IPS-18c (cell line): ENCODE results near the gene FAM13C.
"Not testable (repeated sequence)": the region's sequence is repeated elsewhere in the genome, so short reads cannot be mapped to it uniquely, and the experiment has no call there.

ENCODE experiments used
- H3K4me3 ChIP-seq: 2 replicates; pipeline ENCODE4 v1.7.0; 2013; ENCODE audit warnings: low read depth, mild to moderate bottlenecking, low read length, moderate library complexity; ENCODE audit not compliant: insufficient read depth
- H3K9me3 ChIP-seq: one replicate; pipeline ENCODE4 v1.6.1; 2013; ENCODE audit warnings: mild to moderate bottlenecking, low read length, moderate library complexity; ENCODE audit not compliant: control insufficient read depth, insufficient read depth

Gene FAM13C

DNA sequence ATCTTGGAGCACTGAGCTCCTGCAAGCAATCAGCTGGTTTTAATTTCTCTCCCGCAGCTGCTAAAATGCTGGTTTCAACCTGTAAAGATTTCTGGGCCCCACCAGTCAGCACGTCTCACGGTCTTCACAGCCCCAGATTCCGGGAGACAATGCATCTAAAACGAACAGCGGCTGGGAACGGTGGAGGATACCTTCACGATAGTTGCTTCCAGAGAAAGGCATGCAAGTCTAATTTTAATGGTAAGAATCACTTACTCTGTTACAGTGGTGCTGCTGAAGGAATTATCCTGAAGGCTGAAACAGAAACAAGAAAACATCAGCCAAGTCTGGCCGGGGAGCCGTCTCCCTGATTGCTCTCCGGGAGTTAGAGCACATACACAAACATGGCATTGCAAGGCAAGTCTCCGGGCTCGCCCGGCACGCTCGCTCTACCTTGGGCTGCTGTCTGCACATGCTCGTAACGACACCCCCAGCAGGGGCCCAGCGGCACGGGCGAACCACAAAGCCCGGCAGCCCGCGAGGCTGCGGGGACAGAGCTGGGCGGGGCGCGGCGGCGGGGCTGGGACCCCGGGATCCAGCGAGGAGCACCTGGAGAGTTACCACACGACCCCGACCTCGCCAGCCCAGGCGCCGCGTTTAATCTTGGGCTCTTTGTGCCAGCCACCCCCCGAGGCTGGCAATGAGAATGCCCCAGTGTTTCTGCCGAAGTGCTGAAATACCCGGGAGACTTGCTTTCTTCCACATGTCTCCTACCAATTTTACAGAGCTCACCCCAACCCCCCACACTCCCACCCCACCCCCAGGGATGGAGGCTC, at the start of gene FAM13C:
TSS of gene FAM13C (minus strand) at position 406 of the 815 bp plus-strand sequence. CDS start at position 317, 89 bp downstream.
- Histone ChIP-seq H3K9me3 (no peaks in the 10 kb centered on the region), H3K4me3 (peak within 1 kb of the TSS; percentile 59)

- Histone ChIP-seq H3K4me3 (no peak overlapping the region), H3K9me3 (no peaks in the 10 kb centered on the region)
These were observed 42.9 kb upstream of the FAM13C start for GRCh38 chr10:59405235-59405634.

GRCh38 chr10:59400214-59400613, 37.9 kb upstream of the FAM13C start:
- Histone ChIP-seq H3K4me3 (no peak overlapping the region), H3K9me3 (peaks cover 2% of the 10 kb centered on the region)

- H3K9me3 ChIP-seq, H3K4me3 ChIP-seq: not testable (repeated sequence)
These were observed 37.0 kb upstream of the FAM13C start for GRCh38 chr10:59399329-59399728.

DNA sequence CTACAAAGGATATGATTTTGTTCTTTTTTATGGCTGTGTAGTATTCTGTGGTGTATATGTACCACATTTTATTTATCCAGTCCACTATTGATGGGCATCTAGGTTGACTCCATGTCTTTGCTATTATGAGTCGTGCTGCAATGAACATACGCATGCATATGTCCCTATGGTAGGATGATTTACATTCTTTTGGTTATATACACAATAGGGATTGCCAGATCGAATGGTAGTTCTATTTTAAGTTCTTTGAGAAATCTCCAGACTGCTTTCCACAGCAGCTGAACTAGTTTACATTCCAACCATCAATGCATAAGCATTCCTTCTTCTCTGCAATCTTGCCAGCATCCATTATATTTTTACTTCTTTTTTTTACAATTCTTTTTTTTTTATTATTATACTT, 35.6 kb upstream of the FAM13C start:
- Histone ChIP-seq H3K4me3 (no peak overlapping the region), H3K9me3 (peaks cover 2% of the 10 kb centered on the region)

DNA sequence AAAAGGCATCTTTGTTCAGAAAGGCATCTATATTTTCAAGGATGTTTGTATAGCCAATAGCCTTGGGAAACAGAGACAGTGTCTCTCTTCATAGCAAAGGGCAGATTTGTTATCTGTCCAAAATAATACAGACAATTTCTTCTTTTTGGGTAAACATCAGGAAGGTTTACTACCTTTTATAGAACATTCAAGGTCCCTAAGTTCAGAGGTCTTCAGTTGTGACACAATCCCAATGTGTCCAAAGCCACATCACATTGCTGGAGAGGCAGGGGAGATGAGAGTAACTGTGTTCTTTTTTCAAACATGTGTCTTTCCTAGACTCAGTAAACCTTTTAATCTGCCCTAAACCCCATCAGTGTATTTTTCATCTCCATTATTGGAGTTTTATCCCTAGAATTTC, 33.6 kb upstream of the FAM13C start:
- Histone ChIP-seq H3K9me3 (peaks cover 2% of the 10 kb centered on the region), H3K4me3 (no peak overlapping the region)

DNA sequence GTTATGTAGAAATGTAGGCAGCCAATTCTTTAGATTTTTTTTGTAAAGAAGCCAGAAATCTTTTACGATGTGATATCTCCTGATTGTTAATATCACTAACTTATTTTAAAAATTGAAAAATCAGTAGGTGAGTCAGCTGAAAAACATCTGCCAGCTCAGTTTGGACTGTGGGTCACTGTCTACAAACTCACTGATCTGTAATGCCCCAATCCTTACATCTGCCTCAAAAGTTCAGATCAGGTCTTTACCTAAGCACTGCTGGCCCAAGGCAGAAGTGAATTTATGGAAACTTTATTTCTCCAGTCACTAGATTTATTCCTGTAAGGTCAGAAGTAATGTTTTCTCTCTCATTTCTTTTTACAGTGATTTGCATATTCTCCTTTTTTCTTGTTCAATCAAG, 31.0 kb upstream of the FAM13C start:
- Histone ChIP-seq H3K9me3 (peaks cover under 1% of the 10 kb centered on the region), H3K4me3 (no peak overlapping the region)

GRCh38 chr10:59391060-59391459, 28.7 kb upstream of the FAM13C start:
- H3K9me3 ChIP-seq, result no peaks in the 10 kb centered on the region

DNA sequence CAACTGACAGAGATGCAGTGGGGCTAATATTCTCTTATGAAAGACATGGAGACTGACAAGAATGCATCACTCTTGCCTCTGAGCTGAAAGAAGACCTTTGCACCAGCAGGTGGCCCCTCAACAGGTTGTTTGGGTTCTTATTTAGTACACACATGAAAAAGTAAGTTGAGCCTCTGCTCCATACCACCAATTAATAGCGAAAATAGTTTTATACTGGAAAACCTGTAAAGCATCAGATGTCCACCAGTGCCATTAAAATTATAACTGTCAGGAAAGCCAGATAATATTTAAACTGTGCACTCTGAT, 26.3 kb upstream of the FAM13C start:
- H3K9me3 ChIP-seq, result no peaks in the 10 kb centered on the region
- H3K4me3 ChIP-seq, result no peak overlapping the region

More at GRCh38 chr10:59391060-59391459, 28.7 kb upstream of the FAM13C start:
- H3K4me3 ChIP-seq, result no peak overlapping the region

DNA sequence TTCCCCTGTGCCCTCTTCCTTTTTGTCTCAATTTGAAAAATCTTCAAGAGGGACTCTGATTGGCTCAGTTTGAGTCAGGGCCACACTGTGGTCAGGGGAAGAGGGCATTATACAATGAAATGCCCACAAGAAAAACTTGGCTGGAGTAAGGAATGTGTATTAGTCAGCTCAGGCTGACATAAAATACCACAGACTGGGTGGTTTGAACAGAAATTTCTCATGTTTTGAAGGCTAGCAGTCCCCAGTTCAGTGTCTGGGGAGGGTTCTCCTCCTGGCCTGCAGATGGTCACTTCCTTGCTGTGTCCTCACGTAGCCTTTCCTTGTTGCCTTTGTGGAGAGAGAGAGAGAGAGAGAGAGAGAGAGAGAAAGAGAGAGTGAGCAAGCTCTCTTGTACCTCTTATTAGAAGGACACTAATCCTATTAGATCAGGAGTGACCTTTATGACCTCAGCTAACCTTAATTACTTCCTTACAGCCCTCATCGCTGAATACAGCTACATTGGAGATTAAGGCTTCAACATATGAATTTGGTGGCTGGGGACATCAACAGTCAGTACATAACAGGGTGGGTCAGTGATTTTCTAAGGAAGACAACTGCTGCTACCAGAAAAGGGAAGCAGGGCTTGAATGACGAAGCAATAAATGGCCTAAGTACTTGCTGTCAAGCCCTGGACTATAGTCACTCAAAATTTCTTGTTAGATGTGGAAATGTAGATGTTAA, 25.8 kb upstream of the FAM13C start:
- Histone ChIP-seq H3K4me3 (no peak overlapping the region), H3K9me3 (no peaks in the 10 kb centered on the region)

- no peaks in the 10 kb centered on the region for H3K9me3 ChIP-seq
- no peak overlapping the region for H3K4me3 ChIP-seq
These were observed 22.4 kb upstream of the FAM13C start for GRCh38 chr10:59384761-59385160.

DNA sequence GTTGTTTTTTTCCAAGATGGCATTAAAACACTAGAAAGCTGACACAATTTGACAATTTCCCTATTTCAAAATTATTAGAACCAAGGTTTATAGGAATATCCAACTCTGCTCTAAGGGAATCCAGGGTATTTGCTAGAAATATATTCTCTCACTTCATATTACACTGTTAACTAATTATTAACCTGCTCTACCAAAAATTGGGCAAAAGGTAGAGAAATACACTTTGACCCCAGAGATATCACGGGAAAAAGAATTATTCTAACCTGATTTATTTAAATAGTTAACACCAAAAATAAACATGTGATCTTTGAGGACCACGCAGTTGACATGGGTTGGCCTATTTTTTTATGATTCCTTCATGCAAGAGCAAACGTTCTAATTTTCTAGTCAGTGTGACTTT, 21.6 kb upstream of the FAM13C start:
- H3K9me3 ChIP-seq, result no peaks in the 10 kb centered on the region
- H3K4me3 ChIP-seq, result no peak overlapping the region

GRCh38 chr10:59383436-59383835, 21.1 kb upstream of the FAM13C start:
- no peak overlapping the region for H3K4me3 ChIP-seq
- no peaks in the 10 kb centered on the region for H3K9me3 ChIP-seq

- Histone ChIP-seq H3K4me3 (no peak overlapping the region), H3K9me3 (no peaks in the 10 kb centered on the region)
These were observed 20.5 kb upstream of the FAM13C start for GRCh38 chr10:59382831-59383295.

DNA sequence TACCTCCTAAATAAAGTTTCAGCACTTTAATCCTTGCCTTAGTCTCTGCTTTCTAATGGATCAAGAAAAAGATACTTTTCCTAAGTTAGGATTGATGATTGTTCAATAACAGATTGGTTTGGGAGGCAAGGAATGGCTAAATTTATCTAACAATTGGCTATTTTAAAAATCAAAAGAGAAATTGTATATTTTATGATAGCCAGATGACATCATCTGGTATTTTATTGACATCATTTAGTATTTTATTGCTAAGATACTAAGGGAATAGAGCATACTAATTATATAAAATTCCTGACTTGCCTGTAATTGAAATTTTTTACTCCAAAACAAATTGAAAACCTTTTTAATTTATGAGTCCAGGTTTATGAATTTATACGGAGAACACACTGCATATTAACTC, 19.3 kb upstream of the FAM13C start:
- Histone ChIP-seq H3K9me3 (no peaks in the 10 kb centered on the region), H3K4me3 (no peak overlapping the region)

- Histone ChIP-seq H3K9me3 (no peaks in the 10 kb centered on the region), H3K4me3 (no peak overlapping the region)
These were observed 14.5 kb upstream of the FAM13C start for GRCh38 chr10:59376846-59377245.

DNA sequence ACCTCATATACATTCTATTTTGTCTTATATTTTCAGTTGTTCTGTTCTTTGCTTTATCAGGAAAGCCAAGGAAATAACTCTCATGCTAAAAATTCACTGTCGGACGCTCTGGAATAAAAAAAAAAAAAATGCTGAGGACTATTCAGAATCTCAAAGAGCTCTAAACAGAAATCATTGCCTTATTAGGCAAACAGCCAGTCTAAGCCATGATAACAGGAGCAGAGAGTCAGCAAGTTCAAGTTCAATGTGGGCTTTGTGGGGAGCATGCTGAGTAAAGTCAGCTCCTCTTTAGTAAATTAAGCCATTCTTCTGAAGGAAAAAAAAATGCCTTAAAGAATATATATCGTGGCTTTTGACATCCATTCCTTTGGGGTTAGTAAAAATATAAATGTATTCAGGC, 13.6 kb upstream of the FAM13C start:
- Histone ChIP-seq H3K9me3 (no peaks in the 10 kb centered on the region), H3K4me3 (no peak overlapping the region)

GRCh38 chr10:59374916-59375315, 12.6 kb upstream of the FAM13C start:
- no peak overlapping the region for H3K4me3 ChIP-seq
- H3K9me3 ChIP-seq, result peaks cover 3% of the 10 kb centered on the region
